Frontal cortex (tissue), 1 donor: Measurements from ENCODE around the gene PAPLN. TPM values are rescaled to one million over a fixed set of nuclear protein-coding genes. Genes with fewer than 3 reads are reported as not detected.

Source experiments
- small RNA-seq: library from RNA; depleted of rRNA; stranded (forward); fragments of <200 nt; gene quantifications from one replicate; pipeline ENCODE3, GENCODE V24; 2014
- total RNA-seq: library from RNA; depleted of rRNA; stranded (reverse); fragments of >200 nt; gene quantifications from one replicate; pipeline ENCODE4 v1.2.3, GENCODE V29; 2014

The PAPLN gene
- total RNA-seq, 1 donor from 2014 or later, result 1.2 TPM

Small RNAs within 50 kb of the gene (small RNA-seq; reads per million reads assigned to genes)
- not detected for gene AC004858.1
- gene RNU6-419P, result not detected

Other genes starting within 250 kb of the PAPLN start
- 11.8 TPM for gene ZFYVE1, start 210.4 kb upstream of the PAPLN start, total RNA-seq
- gene RBM25, start 179.0 kb upstream of the PAPLN start, total RNA-seq, result 51.0 TPM
- 72.2 TPM for gene PSEN1, start 101.0 kb upstream of the PAPLN start, total RNA-seq
- 13.5 TPM for gene NUMB, start 221.0 kb downstream of the PAPLN start, total RNA-seq